Measurements from ENCODE around the gene ZRANB3.

Gene ZRANB3

GRCh38 chr2:135246711-135247270 is 284.2 kb downstream of the ZRANB3 start:
- no peak for DNase-seq

DNA sequence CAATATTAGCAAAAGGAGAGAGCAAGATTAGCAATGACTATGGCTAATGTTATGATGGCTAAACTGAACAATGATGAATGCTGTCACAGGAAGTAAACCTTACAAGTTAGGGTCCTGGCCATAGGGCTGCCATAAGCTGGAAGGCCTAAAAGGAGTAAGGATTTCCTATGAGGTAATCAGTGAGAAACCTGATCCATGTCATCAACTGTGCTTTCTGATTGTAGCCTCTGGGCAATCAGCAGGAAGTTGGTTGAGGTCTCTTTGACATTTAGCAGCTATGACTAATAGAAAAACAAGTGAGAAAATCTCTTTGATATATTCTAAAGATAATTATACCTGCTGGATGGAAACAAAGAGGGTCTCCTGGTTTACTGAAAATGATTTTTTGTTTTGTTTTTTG is 285.9 kb downstream of the ZRANB3 start:
- DNase-seq, result no peak

- DNase-seq, result no peak
Measured at GRCh38 chr2:135238651-135239050, 292.4 kb downstream of the ZRANB3 start.

- DNase-seq, result no peak
Measured at GRCh38 chr2:135230150-135230549, 300.9 kb downstream of the ZRANB3 start.

GRCh38 chr2:135227386-135227785 is 303.6 kb downstream of the ZRANB3 start:
- no peak for DNase-seq

DNA sequence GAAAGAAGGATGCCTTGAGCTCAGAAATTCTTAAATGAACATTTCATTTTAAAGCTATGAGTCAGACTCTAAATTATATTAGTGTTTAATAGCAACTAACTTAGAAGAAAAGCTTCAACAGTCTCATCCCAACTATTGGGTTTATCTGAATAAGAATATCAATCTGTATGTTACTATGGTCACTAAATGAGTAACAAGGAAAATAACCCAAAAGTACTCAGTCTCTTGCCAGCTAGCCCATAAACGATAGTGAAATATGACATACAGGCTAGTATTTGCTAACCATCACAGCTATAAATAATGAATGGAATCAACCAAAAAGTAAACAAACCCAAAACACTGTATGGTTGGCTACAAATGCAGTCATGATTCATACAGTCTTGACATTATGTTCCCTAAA is 304.1 kb downstream of the ZRANB3 start:
- no peak for DNase-seq

DNA sequence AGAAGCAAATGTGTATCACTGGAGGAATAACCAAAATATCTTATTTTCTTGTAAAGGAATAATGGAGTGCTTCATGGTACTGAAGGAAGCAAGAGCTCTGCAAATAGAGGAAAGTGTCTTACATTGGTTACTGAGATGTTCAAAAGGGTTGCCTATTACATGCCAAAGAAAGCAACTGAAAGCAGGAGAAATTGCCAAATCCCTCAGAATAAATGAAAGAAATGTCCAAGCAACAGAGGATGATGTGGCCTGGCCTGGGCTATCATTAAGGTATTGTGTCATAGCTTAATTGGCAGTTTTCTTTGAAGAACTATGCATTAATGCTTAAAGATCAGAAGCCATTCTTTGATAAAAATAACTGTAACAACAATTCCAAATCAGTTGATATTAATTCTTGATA is 305.2 kb downstream of the ZRANB3 start:
- no peak for DNase-seq

- no peak for DNase-seq
Measured at GRCh38 chr2:135219226-135219625, 311.8 kb downstream of the ZRANB3 start.

DNA sequence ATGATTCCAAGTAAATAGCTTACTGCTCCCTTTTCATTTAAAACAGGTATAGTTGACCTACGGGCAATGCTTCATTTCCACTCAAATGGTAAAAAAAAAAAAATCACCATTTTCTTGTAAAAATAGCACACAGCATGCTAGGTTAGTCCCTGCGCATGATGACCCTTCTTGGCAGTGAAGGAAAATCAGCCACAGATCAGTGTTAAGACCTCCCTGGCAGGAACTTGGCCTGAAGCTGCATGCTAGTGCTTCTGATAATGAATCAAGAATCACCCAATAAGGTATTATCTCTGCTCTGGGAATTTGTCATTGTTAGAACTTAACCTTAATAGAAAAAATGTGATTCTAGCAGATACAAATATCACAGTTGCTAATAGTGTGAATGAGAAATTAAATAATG is 312.6 kb downstream of the ZRANB3 start:
- DNase-seq, result no peak

DNA sequence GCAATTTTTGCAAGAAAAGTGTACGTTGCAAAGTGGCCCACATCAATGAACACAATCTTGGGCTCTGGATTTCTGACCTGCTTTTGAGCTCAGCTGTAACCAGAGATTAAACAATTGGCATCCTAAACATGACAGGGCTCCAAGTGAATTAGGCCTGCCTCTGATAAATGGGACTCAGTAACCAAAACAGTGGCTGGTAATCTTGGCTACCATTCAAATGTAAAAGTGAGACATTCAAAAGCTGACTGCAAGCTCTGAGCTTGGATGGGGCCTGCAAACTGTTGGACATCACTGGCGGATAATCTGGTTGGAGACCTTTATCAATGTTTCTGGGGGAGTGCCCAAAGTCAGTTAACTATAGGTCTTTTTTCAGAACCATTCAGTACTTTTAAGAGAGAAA is 318.3 kb downstream of the ZRANB3 start:
- no peak for DNase-seq

- no peak for DNase-seq
Measured at GRCh38 chr2:135208016-135208415, 323.0 kb downstream of the ZRANB3 start.

DNA sequence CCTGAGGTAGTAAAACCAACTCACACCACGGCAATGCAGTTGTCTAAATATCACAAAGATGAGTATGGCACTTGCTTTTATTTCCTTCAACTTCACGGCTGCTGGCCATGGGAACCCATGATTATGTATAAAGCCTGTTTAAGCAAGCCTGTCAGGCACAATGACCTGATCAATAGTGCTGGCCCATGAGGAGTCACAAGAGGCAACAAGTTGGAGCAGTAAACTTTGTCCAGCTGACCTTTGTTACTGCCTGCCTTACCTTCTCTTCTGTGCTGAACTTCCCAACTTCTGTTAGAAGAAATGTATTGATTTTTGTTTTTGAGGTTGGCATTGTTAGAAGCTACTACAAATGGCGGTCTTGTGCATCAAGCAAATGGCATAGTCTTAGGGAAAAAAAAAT is 327.1 kb downstream of the ZRANB3 start:
- DNase-seq, result no peak

- no peak for DNase-seq
Measured at GRCh38 chr2:135202751-135203150, 328.3 kb downstream of the ZRANB3 start.

GRCh38 chr2:135198481-135198880 is 332.5 kb downstream of the ZRANB3 start:
- no peak for DNase-seq

- no peak for DNase-seq
Measured at GRCh38 chr2:135190799-135191198, 340.2 kb downstream of the ZRANB3 start.

GRCh38 chr2:135189148-135189547 is 341.9 kb downstream of the ZRANB3 start:
- no peak for DNase-seq

DNA sequence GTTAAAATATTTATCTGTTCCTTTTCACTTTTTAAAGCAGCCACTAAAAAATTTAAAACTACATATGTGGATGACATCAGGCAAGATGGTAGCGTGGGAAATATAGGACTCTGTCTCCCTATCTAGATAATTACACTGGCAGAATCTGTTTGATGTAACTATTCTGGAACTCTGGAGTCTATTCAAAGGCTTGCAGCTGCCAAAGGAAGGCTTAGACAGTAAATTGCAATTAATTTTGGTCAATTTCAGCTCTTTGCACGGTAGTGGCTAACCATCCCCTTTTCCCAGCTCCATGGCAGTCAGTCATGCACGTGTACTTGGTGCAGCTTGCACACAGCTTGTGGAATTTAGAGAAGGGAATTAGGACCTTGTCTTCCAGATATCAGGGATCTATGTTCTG is 343.7 kb downstream of the ZRANB3 start:
- DNase-seq, result no peak

DNA sequence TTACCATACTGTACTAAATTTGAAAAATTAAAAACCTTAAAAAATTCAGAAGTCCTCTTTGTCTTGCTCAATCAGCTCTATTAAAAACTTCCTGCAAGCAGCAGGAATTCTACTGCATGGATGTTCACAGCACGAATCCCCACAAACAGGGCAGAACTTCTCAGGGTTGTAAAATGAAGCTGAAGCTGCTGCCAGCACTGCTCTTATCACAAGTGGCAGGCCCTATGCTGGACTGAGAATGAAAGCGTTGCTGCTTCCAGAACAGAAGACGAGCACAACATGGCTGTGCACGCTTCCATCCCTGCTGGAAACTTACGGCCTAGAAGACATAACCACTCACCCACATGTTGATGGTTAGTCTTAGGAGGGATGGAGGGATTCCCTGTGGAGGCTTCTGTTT is 345.0 kb downstream of the ZRANB3 start:
- no peak for DNase-seq

- no peak for DNase-seq
Measured at GRCh38 chr2:135183822-135184221, 347.2 kb downstream of the ZRANB3 start.

DNA sequence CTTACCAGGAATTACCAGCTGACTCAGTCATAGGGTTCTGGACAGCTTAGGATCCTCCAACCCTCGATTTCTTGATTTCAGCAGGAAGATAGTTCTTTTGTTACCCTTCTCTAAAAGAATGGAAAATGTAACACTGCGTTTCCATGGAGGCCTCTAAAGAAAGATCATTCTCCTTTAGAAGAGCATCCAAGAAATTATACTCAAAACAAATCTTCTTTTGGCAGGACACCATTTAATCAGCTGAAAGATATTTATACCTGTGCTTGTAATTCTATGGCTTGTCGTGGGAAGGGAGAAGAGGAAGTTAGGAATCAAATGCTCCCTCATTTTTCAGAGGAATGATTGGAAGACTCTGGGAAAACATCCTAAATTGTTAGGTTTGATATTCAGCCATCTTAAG is 348.4 kb downstream of the ZRANB3 start:
- no peak for DNase-seq

GRCh38 chr2:135182190-135182589 is 348.8 kb downstream of the ZRANB3 start:
- DNase-seq, result no peak

- DNase-seq, result no peak
Measured at GRCh38 chr2:135179689-135180088, 351.3 kb downstream of the ZRANB3 start.

DNA sequence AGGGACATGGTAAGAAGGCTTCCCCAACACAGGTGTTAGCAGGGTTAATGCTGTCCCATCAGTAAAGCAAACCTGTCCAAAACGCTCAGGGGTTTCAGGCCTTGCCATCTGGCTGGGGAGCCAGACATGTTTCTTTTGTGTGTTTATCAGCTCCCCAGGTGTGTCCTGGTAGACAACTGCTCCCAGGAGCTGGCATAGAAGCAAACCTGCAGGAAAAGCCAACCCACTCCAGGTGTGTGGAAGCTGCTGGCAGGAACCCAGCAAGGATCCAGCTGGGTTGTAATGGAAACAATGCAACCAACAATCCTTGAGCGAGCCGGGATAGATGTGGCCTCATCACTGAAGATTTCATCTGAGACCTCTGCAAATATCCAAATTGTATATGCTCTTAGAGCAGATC is 355.8 kb downstream of the ZRANB3 start:
- no peak for DNase-seq

DNA sequence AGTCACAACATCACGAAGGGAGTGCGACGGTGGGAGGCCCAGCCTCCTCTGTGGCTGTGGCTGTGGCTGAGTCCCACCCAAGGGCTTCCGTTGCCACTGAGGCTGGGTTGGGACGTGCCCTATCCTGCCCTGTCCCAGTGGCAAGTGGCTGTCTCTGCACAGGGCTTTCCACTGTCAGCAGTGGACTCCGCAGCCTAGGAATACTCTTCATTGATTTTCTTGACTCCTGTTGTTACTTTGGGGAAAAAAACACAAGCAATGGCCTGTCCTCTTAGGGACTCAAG is 356.3 kb downstream of the ZRANB3 start:
- no peak for DNase-seq

- no peak for DNase-seq
Measured at GRCh38 chr2:135174049-135174809, 356.8 kb downstream of the ZRANB3 start.

Measured in NCI-H1092 (cell line).